CD4-positive, alpha-beta T cell treated with Interleukin-17A for 1 hour (primary cell): ENCODE results near the gene ST14.

Experiments used
- DNase-seq: peaks from one replicate; pipeline ENCODE4 v3.0.0-alpha.2; 2020

ST14 gene

DNA sequence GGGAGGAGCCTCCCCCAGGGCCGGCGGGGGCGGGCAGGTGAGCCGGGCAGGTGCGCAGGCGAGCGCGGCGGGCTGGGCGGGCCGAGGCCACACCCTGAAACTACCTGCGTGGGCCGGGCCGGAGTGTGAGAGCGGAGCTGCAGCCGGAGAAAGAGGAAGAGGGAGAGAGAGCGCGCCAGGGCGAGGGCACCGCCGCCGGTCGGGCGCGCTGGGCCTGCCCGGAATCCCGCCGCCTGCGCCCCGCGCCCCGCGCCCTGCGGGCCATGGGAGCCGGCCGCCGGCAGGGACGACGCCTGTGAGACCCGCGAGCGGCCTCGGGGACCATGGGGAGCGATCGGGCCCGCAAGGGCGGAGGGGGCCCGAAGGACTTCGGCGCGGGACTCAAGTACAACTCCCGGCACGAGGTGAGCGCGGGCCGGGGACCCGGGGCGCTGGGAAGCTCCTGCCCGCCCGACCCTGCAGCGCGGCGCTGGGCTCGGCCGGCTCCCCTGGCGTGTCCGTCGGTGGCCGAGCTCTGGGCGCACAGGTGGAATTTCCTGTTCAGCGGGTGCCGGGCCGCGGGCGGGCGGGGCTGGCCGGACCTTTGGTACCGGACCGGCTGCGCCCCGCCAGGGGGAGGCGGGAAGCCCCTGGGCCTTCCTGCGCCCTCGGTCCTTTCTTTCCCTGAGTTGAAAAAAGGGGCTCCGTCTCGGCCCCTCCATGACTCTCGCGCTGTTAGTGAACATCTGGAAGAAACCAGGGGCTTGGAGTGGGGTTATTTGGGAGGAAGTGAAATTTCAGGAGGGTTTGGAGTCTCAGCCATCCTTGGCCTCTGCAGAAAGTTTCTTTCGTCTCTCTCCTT lies at the start of gene ST14:
TSS of gene ST14 (plus strand) at position 126 of the 841 bp plus-strand sequence. CDS start at position 324, 198 bp downstream.
- DNase-seq: no peak

DNA sequence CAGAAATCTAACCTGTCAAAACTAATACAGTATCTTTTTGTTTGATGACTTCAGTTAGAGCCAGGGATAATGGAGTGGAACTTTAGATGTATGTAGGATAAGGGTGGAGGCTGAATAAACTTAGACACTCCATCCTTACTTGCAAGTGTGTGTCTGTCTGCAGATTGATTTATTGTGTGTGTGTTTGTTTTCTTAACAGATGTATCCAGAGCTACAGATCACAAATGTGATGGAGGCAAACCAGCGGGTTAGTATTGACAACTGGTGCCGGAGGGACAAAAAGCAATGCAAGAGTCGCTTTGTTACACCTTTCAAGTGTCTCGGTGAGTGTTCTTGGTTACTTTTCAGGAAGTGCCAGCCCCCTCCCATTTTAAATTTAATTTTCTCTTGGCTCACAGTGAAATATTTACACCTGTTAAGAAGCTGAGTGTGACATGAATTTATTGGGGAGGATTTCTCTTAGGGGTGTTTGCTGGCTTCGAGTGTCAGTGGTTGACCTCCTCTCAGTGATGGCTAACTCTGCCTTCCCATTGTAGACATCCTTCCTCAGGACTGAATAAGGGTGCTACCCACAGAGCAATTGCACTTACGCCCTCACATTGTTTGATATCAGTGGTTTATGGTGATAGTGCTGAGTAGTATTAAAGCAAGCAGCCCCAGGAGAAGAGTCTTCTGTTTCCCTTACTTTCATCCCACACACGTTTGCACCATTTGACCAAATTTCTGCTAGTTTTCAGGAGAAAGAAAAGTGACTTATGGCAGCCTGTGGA lies 49.1 kb upstream of the ST14 start:
- no peak for DNase-seq

DNA sequence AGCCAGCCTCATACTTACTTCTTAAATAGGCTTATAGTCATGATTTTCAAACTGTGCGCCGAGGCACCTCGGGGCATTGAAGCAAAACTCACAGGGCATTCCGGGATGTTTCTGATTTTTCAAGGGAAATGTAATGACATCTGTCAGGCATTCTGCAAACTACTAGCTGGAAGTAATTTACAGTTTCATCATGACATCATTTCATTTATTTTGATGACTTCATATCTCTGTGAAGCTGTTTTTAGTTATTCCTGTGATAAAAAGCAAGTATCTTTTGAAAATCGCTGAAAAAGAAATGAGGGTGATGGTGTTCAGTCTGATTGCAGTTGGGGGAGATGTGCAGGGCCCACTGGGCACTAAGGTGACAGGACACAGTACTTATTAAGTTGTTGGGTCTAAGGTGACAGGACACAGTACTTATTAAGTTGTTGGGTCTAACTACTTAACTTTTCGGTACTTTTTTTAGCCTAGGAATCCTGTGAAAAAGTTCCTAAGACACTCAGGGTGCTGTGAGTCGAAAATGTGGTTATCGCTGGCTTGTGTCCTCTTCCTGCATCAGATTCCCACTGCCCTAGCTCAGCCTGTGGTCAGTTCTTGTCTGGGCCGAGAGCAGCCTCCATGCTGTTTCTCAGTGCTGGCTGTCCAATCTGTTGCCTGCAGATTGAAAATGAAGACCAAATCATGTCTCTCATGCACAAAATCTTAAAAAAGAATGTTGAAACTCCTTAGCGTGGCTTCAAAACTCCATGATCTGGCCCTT lies 47.3 kb upstream of the ST14 start:
- no peak for DNase-seq

DNA sequence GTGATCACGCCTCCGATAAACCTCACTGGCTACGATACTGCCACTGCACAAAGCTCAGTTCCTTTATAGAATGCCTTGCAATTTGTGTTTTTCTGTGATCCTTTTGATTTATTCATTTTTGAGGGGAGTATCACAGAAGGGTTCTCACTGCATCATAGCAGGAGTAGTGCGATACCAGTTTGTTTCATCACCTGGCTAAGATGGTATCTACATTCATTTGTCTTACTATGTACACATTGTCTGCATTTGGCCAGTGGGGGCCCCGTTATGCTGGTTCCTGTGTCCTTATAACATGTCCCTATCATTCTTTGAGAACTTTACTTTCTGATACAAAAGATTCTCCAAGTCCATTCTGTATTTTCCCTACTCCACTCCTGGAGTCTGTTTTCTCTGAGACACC lies 45.3 kb upstream of the ST14 start:
- DNase-seq: no peak

DNA sequence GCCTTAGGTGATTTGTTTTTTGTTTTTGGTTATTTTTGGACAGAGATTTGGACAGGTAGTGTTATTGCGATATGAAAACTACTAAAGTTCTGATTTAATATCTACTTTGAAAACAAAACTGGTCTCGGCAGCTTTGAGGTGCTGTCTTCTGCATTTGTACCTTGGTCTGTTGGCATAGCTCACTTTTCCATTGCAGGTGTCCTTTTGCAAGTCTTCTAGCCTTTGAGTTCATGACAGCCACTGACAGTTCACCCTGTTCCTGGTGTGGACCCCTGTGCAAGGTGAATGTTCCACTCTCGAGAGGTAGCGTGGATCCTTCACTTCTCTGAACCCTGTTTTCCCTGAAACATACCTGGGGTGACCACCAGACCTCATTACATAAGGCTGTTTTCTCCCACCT lies 44.9 kb upstream of the ST14 start:
- no peak for DNase-seq

DNA sequence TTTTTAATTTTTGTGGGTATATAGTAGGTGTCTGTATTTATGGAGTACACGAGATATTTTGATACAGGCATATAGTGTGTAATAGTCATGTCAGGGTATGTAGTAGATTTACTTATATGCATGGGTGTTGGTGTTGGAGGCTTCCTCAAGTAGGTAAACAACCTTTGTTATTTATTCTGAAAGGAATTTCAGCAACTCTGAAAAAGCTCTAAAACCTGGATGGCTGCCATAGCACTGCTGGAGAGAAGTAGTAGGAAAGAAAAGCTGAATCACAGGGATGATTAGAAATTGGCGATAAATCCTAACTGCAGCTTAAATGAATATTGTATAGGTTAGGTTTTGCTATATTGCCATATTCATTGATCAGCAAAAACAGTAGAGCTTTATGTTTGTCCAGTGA lies 44.4 kb upstream of the ST14 start:
- DNase-seq: no peak

DNA sequence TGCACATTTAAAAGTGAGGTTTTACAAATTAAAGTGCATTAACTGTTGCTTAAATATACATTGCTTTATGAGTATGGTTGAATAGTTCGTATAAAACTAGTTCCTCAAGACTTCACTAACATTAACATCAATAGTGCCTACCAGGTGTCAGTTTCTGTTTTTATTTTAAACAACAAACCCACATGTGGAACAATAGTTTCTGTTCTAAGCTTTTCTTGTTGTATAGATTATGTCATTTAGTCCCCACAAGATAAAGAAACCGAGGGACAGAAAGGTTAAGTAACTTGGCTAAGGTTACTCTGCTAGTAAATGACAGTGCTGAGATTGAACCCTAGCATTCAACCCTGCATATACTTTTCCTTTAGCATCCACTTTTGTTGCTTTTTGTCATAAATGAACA lies 41.4 kb upstream of the ST14 start:
- no peak for DNase-seq

DNA sequence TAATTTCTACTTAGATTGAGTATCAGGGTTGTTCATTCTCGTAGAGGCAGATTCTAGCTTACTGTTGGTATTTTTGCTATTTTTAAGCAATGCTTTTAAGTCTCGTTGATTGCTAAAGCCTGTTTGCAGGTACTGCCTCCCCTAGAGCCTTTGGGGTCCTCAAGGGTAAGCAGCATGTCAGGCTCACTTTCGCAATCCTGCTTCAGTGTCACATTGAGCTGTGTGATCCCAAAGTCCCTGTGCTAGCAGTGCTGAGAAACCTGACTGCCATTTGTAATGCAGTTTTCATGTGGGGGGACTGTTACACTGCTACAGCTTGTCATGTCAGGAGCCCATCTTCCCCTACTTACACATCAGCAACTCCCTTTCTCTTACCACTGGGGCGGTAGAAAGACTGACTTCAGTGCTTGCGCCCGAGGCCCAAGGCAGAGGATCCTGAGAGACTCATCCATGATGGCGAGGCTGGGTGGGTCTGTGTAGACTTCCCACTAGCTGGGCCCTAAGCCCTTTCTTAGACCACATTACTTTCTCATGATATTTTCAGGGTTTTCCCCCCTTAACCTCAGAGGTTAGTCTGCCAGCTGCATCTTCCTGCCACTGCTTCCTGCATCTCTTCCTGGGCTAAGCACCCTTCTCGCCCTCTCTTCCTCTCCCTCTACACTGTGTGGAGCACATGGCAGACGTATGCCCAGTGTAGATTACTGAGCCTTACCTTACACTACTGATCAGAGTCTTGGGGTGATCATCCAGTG lies 40.8 kb upstream of the ST14 start:
- peak; percentile 44 for DNase-seq

DNA sequence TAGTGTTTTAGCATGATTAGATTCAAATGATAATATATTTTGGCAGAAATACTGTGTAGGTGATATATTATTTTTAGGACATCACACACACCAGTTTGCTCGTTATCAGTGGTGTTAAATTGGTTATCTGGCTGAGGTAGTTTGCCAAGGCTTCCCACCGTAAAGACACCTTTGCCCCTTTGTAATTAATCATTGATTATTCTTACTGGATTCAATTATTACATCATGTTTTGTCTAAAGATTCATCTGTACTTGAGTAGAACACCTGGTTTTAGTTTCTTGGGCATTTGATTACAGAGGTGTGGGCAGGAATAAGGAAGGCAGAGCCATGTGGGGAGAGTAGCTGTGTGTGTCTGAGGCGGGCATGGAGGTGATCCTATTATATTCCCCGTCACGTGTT lies 39.5 kb upstream of the ST14 start:
- no peak for DNase-seq

DNA sequence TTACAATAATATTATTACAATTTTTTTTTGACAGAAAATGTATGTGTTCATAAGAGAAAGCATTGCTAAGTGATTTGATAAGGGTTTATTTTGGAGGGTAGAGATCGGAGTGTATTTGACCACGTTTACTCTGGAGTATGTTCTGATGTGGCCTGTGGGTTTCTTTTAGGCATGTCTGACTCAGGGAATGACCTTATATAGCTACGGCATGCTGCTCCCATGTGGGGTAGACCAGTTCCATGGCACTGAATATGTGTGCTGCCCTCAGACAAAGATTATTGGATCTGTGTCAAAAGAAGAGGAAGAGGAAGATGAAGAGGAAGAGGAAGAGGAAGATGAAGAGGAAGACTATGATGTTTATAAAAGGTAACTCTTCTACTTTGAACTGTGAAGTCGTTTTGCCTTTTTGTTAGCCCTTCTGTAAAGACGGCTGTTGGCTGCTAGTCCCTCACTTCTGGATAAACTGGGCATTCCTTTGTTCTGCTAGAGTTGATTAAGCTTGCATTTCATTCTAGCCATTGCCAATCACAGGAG lies 38.1 kb upstream of the ST14 start:
- DNase-seq: no peak

DNA sequence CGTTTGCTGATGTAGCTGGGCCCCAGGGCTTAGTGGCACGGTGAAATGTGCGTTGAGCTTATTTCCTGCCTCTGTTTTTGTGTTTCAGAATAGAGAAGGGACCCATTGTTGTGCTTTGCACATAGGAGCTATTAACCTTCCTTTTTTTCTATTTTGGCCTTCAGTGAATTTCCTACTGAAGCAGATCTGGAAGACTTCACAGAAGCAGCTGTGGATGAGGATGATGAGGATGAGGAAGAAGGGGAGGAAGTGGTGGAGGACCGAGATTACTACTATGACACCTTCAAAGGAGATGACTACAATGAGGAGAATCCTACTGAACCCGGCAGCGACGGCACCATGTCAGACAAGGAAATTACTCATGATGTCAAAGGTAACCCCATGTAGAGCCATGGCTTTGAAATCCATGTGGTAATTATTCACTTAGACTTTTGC lies 37.4 kb upstream of the ST14 start:
- DNase-seq: no peak

DNA sequence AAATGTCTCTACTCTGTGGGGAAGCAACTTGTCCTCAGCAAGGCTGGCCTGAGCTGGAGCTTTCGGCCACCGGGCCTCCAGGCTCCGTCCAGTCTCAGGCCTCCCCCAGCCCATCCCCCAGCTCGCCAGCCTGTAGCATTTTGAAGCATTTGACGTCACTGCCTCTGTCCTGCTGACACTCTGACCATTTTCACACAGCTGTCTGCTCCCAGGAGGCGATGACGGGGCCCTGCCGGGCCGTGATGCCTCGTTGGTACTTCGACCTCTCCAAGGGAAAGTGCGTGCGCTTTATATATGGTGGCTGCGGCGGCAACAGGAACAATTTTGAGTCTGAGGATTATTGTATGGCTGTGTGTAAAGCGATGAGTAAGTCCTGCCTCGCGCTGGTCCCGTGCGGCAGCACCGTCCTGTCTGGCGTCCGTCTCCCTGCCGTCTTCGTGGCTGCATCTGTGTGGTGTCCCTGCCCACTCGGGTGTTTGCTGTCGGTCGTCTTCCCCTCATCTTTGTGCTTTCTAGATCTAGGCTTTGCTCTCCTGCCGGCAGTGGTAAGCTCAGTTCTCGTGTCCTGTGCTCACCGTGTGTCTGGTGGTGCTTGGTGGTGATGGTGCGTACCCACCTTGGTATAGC lies 36.1 kb upstream of the ST14 start:
- DNase-seq: no peak

DNA sequence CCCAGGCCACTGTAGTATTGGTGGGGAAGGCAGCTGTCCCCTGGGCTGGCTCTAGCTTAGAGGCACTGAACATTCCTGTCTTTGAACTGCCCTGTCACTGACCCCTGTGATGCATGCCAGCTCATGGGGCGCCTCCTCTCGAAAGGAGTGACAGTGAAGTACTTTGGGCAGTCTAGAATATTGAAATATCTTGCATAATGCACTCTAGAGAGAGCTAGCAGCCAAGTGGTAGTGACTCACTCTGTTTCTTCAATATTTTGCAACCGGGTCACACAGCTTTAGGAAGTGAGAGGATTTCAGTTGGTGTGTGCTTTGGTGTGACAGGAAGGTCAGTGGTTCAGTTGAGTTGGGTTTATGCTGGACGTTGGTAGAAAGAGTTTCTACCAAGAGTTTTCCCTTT lies 35.5 kb upstream of the ST14 start:
- DNase-seq: peak; percentile 20

DNA sequence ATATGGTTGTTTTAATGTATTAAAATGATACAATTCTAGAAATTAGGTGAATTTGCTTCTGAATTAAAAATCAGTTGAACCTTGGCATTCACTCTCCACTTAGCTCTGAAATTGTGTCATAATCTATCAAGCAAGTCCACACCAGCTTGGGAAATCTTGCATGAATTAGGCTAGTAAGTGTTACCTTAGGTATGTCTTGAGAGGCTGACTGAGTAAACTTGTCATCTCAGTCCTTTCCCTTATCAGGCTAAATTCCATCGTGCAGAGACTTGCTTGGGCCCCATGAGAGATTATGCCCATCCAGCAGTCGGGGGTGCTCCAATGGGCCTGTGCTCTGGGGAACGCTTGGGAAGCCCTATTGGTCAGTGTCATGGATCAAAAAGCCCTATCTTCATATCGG lies 33.9 kb upstream of the ST14 start:
- no peak for DNase-seq

DNA sequence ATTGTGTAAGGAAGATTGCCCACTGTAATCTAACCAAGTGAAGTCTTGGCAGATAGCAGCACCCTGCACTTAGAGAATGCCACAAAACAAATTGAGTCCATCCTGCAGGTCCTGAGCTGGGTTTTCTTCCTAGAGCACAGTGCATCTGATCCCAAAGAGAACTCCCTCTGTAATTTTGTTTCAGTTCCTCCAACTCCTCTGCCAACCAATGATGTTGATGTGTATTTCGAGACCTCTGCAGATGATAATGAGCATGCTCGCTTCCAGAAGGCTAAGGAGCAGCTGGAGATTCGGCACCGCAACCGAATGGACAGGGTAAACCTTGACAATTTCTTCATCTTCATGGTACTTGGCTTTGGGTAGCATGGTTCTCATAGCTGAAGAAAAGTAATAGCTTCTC lies 33.1 kb upstream of the ST14 start:
- no peak for DNase-seq

DNA sequence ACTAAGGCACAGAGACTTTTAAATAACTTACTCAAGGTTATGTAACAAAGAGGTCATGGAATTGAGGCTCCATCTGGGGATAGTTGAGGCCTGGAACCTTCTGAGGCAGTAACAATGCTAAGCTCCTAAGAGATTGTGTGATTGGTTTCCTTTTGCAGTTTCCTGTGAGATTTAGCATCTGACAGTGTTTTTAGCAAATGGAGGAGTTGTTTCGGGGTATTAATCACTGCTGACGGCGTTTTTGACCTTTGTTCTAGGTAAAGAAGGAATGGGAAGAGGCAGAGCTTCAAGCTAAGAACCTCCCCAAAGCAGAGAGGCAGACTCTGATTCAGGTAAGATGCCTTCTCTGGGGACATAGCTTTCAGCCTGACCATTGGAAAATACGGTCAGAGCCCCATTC lies 32.1 kb upstream of the ST14 start:
- DNase-seq: no peak

DNA sequence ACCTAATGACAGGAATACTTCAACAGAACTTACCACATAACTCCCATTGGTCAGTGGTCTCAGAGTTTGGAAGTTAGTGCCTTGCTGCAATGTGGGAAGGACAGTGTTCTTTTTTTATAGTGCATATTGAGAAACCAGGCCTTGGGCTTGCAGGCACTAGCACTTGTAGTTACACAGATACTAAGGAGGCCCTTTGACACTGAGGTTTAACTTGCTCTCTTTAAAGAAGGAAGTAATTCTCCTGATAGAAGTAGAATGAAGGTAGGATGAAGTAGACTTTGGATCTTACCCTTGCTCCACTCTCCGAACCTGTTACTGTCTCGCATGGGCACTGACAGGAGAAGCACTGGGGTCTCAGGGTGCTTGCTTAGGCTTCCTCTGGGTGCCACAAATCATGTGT lies 31.0 kb upstream of the ST14 start:
- DNase-seq: no peak

DNA sequence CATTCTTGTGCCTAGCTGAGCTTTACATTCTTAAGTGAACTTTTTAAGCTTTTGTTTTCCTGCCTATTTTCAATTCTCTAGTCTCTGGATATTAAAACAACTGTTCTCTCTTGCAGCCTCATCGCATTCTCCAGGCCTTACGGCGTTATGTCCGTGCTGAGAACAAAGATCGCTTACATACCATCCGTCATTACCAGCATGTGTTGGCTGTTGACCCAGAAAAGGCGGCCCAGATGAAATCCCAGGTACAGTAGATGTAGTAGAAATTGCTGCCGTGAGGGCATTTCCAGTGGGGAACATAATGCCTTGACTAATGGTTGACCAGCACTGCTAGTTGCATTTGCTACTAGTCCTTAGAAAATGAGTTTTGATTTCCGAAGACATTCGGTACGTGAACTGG lies 29.7 kb upstream of the ST14 start:
- DNase-seq: no peak

DNA sequence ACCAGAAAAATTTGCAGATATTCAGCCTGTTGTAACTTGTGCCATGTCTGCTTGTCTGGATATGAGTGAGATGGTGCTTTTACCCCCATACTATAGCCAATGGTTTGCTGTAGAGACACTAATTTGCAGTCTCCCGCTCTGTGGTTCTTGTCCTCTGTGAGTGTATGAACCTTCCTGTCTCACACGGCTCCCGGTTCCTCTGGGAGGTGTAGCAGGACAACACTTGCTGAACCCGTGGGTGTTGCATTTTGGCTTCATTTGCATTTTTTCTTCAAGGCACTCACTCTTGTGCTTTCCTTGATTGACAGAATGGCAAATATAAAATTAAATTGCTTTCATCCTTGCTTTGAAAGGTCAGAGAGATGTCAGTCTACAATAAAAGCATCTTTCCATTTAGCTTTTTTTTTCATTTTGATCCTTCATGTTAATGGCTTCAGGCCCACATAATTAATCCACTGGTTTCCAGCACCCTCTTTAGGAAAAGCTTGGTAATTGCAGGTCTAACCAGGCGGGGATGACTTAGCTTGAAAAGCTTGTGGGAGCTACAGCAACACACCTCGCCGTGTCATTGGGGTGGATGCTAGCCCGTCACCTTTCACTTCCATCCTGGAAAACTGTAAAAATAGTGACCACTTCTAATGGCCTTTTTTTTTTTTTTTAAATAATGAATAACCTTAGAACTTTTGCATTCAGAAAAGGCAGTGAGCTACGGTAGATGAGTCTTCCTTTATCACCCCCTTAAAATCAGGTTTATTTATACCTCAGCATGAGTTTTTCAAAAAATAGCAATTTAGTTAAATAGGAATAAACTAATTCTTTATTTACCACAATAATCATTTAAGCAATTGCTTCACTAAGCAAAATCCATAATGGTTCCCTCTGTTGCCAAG lies 27.4 kb upstream of the ST14 start:
- DNase-seq: peak; percentile 81

DNA sequence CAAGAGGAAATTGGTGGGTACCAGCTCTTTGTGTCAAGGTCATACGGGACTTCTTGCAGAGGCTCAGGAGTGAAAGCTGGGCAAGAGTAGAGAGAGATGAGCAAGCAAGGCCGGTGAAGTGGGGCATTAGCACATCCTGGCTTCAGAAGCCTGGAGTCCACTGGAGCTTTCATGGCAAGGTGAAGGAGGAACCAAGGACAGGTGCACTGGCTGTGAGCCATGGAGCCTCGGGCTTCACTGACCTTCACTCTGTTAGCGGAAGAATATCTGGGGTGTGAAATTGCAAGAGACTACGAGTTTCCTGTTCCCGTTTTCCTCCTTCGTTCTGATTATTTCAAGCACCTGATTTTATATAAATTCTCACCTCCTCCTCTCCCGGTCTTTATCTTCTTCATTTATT lies 25.9 kb upstream of the ST14 start:
- no peak for DNase-seq

DNA sequence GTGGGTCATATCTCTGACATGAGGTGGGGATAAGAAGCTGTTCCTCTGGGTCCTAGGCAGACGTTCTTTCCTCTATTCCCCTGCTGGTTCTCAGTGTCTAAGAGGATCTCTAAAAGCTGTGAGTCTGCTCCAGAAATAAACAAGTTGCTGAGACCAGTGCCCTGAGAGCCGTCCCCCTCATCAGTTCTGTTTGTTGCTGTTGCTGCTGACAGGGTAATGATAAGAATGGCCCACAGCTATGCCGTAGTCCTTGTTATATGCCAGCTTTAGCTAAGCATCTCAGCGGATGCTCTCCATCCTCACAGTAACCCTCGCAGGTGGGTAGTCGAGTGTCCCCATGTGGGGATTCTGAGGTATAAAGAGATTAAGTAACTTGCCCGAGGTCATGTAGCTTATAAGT lies 23.5 kb upstream of the ST14 start:
- DNase-seq: no peak
